GM21360 (cell line): ENCODE results near the gene RSBN1.
A peak's percentile ranks its signal among the peaks of the same experiment; 100 is the strongest.

Source experiments
- ATAC-seq: cut with Tn5 transposase; IDR thresholded peaks from one replicate; pipeline ENCODE4 v1.9.1; 2021; ENCODE audit warnings: mild to moderate bottlenecking, moderate library complexity; ENCODE audit not compliant: unreplicated experiment

RSBN1 gene

DNA sequence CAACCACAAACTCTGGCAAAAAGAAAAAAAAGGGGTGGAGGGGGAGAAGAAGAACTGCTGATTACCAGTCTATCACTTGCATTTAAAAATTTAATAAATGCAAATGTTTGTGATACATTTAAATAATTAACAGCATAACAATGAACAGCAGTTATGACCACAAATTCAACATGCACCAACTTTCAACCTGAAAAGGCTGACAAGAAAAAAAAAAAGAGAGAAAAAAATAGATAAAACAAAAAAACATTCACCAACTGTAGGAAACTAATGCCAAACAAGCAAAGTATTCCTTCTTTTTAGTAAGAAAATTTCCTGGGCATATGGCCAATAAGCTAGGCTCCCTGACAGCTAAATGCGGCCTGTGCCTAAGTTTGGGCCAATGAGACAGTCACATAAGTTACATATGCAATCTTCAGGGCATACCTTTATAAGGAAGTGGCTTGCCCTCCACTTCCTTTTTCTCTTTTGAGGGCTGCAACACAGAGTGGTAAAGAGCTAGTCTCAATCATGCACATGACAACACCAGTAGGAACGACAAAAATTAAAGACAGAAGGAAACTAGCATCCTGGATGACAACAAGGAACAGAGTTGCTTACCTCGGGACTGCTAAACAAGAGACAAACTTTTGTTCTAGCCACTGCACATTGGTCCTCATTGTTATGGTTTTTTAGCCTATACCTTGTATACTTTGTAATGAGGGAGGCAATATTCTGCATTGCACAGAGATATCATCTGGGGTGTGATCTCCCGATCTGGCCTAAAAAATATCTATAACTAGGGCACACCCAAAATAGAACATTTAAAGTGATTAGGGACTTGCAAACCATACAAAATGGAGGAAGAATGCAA is 28.8 kb downstream of the RSBN1 start:
- peak; percentile 52 for ATAC-seq

DNA sequence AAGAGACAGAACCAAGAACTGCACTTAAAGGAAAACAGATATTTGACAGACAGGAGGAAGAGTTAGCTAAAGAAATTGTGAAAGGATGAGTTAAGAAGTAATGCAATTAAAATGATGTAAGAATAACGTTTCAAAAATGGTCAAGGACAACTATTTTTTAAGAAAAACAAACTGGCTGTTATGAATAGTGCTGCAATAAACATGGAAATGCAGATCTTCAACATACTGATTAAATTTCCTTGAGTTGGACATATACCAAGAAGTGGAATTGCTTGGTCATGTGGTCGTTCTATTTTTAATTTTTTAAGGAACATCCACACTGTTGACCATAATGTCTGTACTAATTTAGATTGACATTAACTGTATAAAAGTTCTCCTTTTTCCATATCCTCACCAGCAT is 29.9 kb downstream of the RSBN1 start:
- ATAC-seq = no peak

DNA sequence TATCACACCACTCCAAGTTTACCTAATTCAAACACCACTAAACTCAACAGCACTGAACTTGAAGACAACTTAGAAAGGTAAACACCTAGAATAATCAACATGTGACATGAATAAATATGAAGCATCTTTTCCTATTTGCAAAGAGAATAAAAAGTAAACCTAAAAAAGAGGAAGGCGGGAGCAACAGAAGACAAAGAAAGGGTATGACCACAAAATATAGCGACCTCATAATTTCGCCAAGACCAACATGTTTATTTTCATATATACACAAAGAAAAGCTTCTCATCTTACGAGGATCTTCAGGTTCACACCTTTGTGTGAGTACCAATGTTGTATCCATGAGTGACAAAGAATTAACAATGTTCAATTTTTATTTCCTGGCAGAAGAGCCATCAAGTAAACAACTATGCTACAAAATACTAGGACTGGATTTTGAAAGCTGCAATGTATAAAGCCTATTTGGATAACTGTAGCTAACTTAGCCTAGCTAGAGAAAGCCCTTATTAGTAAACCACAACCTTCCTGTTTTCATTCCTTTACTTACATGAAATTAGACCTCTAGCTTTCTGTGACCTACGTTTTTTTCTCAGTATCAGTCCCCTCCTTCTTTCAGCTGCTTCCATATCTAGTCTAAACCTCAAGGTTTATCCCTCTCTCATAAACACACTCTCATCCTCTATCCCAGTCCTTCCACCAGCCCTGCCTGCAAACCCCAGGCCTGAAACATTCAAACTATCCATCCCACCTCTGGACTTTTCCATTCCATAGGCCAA is 31.7 kb downstream of the RSBN1 start:
- no peak for ATAC-seq

GRCh38 chr1:113779542-113779941 is 32.7 kb downstream of the RSBN1 start:
- ATAC-seq = no peak

DNA sequence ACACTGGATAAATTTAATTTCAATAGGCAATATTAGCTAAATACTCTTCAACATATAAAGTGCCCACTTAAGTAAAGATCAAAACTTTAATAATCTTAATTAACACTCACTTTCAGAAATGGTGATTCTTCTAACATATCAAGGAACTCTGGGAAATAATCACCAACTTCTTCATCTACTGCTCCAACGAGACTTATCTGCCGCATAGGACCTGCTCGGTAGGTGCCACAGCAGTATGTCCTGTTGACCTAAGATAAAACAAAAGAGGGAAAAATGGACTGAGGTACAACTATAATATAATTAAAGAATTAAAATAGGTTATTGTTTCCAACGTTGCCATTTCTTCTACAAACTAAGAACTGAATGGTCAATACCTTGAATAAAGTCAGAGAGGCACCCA is 34.7 kb downstream of the RSBN1 start:
- ATAC-seq = no peak

- ATAC-seq = no peak
Measured at GRCh38 chr1:113770031-113770430, 42.2 kb downstream of the RSBN1 start.

GRCh38 chr1:113769601-113769970 is 42.7 kb downstream of the RSBN1 start:
- no peak for ATAC-seq

GRCh38 chr1:113768916-113769600 is 43.2 kb downstream of the RSBN1 start:
- ATAC-seq = no peak

DNA sequence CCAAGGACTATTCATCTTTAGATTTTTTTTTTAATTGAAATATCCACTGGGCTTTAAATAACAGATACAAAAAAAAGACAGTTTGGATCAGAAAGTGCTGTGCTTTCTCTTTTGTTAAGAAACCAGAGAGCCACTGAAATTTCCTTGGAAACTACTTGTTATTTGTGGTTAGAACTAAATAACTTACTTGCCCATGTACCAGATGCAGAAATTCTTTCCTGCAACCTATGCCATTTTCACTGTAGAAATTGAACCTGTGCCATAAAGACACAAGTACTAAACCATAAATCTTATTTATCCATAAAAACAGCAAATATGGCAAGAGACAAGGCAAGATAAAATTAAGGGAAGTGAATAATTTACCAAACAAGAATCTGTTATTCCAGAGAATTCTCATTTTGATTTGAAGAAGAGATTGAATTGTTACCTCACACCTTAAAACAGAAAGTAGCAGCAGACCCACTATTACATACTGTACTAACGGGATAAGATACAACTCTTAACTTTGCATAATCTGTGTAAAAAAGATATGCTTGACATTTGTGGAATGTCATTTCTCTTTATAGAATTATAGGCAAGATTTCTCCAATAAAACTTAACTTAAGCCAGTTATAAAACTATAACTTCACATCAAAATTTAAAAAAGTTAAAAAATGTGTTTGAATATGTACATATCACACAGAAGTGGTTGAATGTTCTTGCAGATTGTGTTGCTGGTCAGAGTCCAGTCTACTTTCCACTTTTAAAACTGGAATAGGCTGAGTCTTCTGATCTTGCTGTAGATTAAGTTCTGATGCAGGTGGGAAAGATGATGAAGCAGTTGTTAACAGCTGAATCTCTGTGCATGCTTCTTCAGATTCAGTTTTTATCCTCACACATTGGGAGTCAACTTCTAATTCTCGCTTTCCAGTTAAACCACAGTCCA is 46.7 kb downstream of the RSBN1 start:
- ATAC-seq = no peak

GRCh38 chr1:113763661-113764060 is 48.6 kb downstream of the RSBN1 start:
- no peak for ATAC-seq

- no peak for ATAC-seq
Measured at GRCh38 chr1:113761937-113762336, 50.3 kb downstream of the RSBN1 start.

- ATAC-seq = no peak
Measured at GRCh38 chr1:113760102-113761080, 51.9 kb downstream of the RSBN1 start.

GRCh38 chr1:113759333-113760101 is 52.8 kb downstream of the RSBN1 start, which contains the start of gene PHTF1:
PHTF1 (minus strand) TSS chr1:113759486; CDS start chr1:113758703, 783 bp downstream.
- peak; percentile 79 for ATAC-seq

DNA sequence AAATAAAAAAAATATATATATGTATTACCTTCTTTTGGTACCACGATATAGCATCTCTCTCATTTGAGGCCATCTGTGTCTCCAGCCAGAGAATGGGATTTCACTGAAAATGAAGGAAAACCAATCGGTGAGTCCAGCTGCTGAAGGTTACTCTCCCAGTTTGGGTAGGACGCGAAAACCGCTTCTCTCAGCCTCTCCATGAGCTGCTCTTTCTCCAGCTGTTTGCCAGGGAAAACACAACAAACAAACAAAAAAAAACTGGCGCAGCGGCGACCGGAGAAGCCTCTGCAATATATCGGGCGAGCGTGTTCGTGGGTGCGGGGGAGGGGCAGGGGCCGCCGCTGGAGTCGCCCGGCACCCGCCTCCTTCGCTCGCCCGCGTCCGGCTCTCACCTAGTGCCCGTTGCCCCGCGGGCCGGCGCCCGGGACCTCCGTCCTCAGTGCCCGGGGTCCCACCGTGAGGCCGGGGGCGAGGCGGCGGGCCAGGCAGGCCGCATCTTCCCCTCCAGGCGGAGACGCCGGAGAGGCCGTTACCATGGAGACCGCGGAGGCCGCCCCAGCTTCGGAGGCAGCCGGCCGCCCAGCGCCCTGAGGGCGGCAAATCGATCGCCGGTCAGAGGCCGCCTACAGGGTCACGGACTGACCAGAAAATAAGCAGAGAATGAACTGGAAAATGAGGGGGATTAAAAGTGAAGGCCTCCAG is 53.5 kb downstream of the RSBN1 start:
- peak; percentile 42 for ATAC-seq

DNA sequence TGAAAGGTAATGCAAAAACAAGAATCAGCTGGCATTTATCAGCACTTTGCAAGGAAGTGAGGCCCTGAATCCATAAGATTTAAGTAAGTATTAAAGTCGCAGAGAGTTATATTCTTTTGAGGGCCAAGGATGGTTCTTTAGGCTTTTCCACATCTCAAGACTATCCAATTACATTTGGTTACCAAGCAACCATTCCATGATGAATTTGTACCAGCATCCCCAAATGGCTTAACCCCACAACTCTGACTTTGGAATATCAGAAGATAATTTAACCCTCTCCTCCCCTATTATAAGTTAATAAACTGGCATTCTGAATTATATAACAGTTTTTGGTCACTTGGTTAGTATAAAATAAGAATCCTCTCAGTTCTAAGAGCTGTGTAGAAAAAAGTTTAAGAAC is 55.8 kb downstream of the RSBN1 start:
- no peak for ATAC-seq

- peak; percentile 43 for ATAC-seq
Measured at GRCh38 chr1:113753333-113753732, 58.9 kb downstream of the RSBN1 start.

- ATAC-seq = no peak
Measured at GRCh38 chr1:113751516-113751915, 60.8 kb downstream of the RSBN1 start.

- no peak for ATAC-seq
Measured at GRCh38 chr1:113751114-113751513, 61.2 kb downstream of the RSBN1 start.
